ENCODE measurements around the gene TTC32.

The TTC32 gene

DNA sequence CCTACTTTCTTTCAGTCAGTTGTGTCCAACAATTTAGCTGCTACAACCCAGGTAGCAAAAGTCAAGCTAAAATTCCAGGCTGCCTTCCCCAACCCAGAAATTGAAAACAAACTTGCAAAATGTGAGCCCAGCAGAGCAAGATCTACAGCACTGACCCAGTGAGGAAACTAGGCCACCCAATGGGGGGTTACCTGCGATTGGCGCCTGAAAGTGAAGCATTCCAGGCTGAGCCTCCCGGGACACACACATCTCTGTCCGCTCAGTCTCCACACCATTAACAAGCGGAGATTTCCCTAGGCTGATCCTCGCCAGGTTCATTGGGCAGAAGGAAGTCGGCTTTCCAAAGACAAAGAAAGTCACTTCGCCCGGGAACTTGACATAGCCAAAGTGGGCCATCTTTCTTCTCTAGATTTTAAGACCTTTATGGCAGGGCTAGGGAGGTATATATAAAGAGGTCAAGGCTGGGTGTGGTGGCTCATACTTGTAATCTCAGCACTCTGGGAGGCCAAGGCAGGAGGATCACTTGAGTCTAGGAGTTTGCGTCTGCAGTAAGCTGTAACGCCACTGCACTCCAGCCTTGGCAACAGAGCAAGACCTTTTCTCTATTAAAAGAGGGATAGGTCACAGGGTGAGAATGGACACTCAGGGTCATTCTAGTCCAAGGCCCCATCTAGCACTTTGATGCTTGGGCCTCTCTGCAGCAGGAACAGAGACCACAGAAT lies 53.6 kb downstream of the TTC32 start:
- DNase-seq: no peak

GRCh38 chr2:19847486-19847885 lies 54.3 kb downstream of the TTC32 start:
- no peak for DNase-seq
